GM13977 (cell line): ENCODE data around the gene CCDC167.
"Not testable (repeated sequence)": the region's sequence is repeated elsewhere in the genome, so short reads cannot be mapped to it uniquely, and the experiment has no call there.

Experiments
- DNase-seq: peaks from one replicate; pipeline ENCODE4 v3.0.0; 2012; ENCODE audit warnings: low spot score
- CTCF ChIP-seq: IDR thresholded peaks from 2 replicates; pipeline ENCODE4 v1.5.1; 2012; ENCODE audit warnings: mild to moderate bottlenecking, control low read depth; ENCODE audit not compliant: insufficient read depth; ENCODE audit errors: extremely low read depth, missing control alignments
- in situ Hi-C: fragments of 300-500 bp; cut with MboI; formaldehyde crosslinking; loops from one replicate; pipeline ENCODE4 v1.12.0; 2022; ENCODE audit warnings: low sequenced_read_pairs, low pct_unique_long_range_greater_than_20kb, mixed read lengths, inconsistent platforms; ENCODE audit not compliant: unreplicated experiment

Gene CCDC167

GRCh38 chr6:37501632-37502491 is 2.2 kb upstream of the CCDC167 start:
- in situ Hi-C loops = no loop called here
- TF ChIP-seq CTCF = no peak
- DNase-seq = no peak

- in situ Hi-C loops, DNase-seq: not testable (repeated sequence)
These were observed 1.2 kb upstream of the CCDC167 start for GRCh38 chr6:37500904-37501303.

- no peak for DNase-seq
- in situ Hi-C loops = no loop called here
- TF ChIP-seq CTCF = no peak
These were observed 558 bp upstream of the CCDC167 start for GRCh38 chr6:37500294-37500608.

- no peak for TF ChIP-seq CTCF
- no peak for DNase-seq
- in situ Hi-C loops = no loop called here
These were observed 2.5 kb downstream of the CCDC167 start for GRCh38 chr6:37496951-37497885.

- in situ Hi-C loops = no loop called here
- no peak for TF ChIP-seq CTCF
- peak; percentile 60 for DNase-seq
These were observed 4.3 kb downstream of the CCDC167 start for GRCh38 chr6:37495244-37495934.

- TF ChIP-seq CTCF = no peak
- no peak for DNase-seq
- in situ Hi-C loops = no loop called here
These were observed 6.1 kb downstream of the CCDC167 start for GRCh38 chr6:37493661-37493995.
